ENCODE results near the gene ASB7.

Gene ASB7

GRCh38 chr15:100598655-100599054 lies 3.7 kb upstream of the ASB7 start:
- DNase-seq = no peak

- DNase-seq = peak; percentile 56
Observed at GRCh38 chr15:100601163-100601562, 1.2 kb upstream of the ASB7 start.

DNA sequence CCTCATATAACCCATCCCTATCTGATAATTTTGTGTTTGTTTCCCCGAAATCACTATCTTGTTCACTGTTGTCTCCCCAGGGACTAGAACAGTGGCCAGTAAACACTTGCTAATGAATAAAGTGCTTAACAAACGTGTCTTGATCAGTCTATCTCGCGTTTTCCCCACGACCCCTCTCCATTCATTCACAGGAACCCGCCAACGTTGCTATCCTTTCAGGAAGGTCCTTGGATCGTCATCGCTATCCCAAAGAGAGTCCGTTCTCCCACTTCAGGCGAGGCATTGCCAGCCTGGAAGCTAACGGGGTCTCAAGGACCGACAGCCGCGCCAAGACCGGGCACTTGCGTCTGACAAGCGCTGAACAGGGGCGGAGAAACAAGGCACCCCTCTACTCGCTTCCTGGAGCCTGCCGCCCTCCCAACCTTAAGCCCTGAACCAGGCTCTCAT lies 749 bp upstream of the ASB7 start:
- DNase-seq = no peak

DNA sequence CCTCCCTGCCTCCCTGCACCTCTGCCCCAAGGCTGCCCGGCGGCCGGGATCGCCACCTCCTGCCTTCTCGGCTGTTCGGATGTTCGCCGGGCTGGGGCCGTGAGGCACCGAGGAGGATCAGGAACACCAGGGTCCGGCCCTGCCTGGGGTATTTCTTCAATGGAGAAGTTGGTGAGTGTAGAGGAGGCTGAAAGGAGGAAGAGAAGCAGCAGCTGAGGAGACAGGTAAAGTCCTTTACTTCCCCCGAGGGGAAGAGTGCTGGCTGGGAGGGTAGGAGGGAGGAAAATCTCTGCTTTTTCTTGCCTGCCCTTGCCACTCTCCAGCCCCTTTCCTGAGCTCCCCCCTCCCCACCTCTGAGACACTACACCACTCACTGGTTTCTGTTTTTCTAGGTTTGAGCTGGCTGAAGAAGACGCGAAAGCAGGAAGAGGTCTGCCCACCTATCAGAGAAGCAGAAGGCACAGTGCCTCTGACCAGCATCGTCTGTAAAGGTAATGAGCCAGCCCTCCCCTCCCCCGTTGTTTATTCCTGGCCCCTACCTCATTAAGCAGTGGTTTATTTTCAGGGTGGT lies 519 bp downstream of the ASB7 start:
- DNase-seq = peak; percentile 37

- DNase-seq = no peak
Observed at GRCh38 chr15:100612539-100612938, 10.2 kb downstream of the ASB7 start.

GRCh38 chr15:100613208-100613607 lies 10.8 kb downstream of the ASB7 start:
- no peak for DNase-seq

- DNase-seq = no peak
Observed at GRCh38 chr15:100614336-100614735, 11.9 kb downstream of the ASB7 start.

- no peak for DNase-seq
Observed at GRCh38 chr15:100614918-100615317, 12.5 kb downstream of the ASB7 start.

- DNase-seq = no peak
Observed at GRCh38 chr15:100615801-100616200, 13.4 kb downstream of the ASB7 start.

GRCh38 chr15:100616700-100617099 lies 14.3 kb downstream of the ASB7 start:
- no peak for DNase-seq

GRCh38 chr15:100623301-100623700 lies 20.9 kb downstream of the ASB7 start:
- peak; percentile 61 for DNase-seq

- peak; percentile 75 for DNase-seq
Observed at GRCh38 chr15:100627789-100628395, 25.5 kb downstream of the ASB7 start.

DNA sequence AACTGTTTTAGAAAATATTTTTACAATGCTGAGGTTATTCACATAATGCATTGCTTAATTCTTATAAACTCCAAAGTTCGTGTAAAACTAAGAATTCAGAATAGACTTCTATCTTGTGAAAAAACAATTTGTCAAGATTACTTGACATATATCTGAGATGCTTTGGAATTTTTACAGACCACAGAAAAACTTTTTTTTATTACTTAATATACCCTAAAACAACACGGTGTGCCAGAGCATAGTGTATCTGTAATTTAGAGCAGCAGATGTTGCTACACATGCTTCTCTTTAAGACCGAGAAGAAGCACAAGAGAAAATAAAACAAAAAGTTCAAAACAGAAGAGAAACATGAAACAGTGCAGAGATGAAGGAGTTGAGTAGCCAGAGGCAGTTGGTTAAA lies 26.4 kb downstream of the ASB7 start:
- no peak for DNase-seq

DNA sequence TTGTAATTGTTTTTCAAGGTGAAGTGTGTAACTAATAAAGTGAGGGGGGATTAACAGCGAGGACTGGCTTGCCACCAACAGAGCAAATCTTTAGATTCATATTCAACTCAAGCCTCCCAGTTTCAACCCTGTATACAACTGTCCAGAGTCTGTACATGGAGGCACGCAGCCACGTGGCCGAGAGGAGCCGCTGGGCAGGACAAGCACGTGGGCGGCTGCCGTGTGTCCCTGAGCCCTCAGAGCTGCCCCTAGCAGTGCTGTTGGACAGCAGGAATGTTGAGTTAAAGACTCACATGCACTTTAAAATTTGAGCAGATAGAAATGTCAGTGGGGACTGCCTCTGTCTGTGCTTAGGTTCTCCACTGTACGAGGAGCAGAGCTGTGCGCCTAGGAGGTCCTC lies 29.4 kb downstream of the ASB7 start:
- DNase-seq = no peak

DNA sequence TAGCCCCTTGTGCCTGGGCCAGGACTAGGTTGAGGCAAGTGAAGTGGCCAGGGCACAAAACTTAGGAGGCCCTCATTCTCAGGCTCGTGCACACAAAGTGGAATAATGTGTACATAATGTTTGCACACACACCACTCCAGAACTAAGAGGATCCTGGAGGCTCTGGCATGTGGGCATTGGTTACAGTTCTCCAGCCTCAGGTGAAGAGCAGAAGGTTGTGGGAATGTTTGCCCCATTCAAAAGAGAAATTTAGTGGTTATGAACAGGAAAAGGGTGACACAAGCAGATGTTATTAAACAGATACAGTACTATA lies 31.3 kb downstream of the ASB7 start:
- no peak for DNase-seq

DNA sequence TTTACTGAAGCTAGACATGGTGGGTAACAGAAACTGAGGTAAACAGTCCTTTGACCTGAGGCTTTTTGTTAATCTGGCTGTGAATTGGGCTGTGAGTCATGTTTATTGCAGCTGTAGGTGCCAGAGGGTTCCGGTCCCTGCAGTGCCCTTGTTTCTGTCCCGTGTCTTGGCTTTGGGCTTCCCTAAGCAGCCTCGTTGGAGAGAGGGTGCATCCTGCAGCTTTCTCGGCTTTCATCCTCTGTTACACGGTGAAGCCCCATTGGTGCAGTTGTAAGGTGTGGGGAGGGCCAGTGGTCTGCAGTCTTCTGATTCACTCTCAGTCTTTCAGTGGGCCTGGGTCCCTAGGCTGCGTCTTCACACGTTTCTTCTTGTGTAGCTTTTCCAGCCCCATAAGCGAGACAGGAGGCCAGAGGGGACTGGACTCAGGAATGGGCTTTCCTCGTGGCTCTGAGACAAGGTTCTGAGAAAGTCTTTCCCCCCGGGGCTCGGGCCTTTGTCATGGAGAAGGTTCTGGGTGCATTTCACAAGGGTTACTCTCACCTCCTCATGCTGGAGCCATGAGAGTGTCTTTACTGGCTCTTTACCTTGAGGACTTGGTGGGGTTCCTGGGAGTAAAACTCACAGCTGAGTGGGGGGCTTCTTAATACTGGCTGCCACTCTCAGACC lies 33.1 kb downstream of the ASB7 start:
- DNase-seq = no peak

DNA sequence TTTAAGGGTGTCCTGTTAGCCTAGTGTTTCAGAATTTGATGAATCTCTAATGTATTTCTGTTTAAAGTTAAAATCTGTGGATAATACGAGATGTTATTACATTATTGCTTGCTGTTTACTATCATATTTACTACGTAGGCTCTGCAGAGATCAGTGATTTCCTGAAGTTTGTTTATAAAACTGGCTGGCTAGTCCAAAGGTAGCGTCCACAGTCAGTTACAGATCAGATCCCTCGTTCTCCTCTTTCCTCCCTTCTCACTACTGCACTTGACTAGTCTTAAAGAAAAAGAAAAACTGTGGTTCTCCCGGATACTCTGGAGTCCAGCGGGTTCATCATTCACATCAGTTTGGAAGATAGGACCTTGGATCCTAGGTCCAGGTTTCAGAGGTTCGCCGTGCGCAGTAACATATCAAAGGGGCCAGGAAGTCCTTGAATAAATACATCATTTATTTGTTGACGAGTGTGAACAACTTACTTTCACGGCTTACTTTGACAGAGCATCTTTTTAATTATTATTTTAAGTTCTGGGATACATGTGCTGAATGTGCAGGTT lies 35.9 kb downstream of the ASB7 start:
- no peak for DNase-seq

GRCh38 chr15:100642213-100642949 lies 40.0 kb downstream of the ASB7 start:
- DNase-seq = peak; percentile 41

DNA sequence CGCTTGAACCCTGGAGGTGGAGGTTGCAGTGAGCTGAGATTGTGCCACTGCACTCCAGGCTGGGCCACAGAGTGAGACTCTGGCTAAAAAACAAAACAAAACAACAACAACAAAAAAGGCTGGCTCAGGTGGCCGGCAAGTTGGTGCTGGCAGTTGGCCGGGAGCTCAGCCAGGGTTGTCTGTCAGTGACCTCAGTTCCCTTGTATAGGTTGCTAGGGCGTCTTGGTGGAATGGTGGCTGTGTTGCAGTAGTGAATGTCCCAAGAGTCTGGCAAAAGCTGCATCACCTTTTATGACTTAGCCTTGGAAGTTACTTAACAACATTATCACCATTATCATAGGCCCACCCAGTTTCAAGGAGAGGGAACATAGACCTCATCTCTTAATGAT lies 40.6 kb downstream of the ASB7 start:
- DNase-seq = no peak

DNA sequence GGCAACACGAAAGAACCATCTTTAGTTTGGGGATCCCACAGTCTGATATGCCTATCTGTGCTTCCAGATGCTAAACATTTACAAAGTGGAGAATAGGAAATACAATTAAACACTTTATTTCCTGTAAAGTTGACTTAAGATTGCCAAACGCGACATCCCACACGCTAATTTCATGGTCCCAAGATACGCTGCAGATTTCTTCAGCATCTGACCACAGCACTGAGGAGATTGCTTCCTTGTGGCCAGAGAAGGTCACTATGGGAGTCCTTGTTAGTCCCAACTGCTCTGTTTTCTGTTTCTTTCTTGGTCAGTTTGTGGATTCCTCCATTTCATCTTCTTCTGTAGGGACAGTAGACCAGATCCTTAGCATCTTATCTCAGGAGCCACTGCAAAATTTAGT lies 43.3 kb downstream of the ASB7 start:
- peak; percentile 56 for DNase-seq

GRCh38 chr15:100648951-100649350 lies 46.6 kb downstream of the ASB7 start:
- DNase-seq = no peak

- DNase-seq = no peak
Observed at GRCh38 chr15:100650685-100651084, 48.3 kb downstream of the ASB7 start.

DNA sequence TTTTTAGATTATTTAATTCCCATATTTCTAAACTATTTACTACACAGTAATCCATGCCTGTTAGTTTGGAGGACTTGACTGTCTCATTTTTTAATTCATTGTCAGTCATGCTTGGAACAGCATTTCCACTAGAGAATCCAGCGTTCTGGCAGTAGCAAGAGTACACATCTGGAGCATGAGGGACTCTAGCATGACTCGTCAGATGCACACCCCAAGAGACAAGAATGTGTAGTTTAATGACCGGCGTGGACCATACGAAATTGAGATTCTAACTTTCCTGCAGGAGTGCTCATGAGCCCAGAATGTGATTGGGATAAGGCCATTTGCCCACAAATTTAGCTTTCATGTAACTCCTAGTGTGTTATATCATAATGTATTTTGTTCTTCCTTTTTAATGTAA lies 48.9 kb downstream of the ASB7 start:
- no peak for DNase-seq

GRCh38 chr15:100652116-100652515 lies 49.7 kb downstream of the ASB7 start:
- DNase-seq = no peak

Measured in suppressor macrophage treated with lipopolysaccharide for 4 hours (primary cell).